ENCODE data around the gene SUMF1.

GRCh38 chr3:4426782-4427344 lies 40.2 kb downstream of the SUMF1 start:
- no peak for TF ChIP-seq TAF1 (IDR thresholded peaks at IDR 0.05; ENCODE audit: borderline replicate concordance, insufficient read depth, low read length)
- TF ChIP-seq POLR2AphosphoS5 (IDR thresholded peaks at IDR 0.05; ENCODE audit: low read depth, low read length): no peak
- TF ChIP-seq, protein P1, sequence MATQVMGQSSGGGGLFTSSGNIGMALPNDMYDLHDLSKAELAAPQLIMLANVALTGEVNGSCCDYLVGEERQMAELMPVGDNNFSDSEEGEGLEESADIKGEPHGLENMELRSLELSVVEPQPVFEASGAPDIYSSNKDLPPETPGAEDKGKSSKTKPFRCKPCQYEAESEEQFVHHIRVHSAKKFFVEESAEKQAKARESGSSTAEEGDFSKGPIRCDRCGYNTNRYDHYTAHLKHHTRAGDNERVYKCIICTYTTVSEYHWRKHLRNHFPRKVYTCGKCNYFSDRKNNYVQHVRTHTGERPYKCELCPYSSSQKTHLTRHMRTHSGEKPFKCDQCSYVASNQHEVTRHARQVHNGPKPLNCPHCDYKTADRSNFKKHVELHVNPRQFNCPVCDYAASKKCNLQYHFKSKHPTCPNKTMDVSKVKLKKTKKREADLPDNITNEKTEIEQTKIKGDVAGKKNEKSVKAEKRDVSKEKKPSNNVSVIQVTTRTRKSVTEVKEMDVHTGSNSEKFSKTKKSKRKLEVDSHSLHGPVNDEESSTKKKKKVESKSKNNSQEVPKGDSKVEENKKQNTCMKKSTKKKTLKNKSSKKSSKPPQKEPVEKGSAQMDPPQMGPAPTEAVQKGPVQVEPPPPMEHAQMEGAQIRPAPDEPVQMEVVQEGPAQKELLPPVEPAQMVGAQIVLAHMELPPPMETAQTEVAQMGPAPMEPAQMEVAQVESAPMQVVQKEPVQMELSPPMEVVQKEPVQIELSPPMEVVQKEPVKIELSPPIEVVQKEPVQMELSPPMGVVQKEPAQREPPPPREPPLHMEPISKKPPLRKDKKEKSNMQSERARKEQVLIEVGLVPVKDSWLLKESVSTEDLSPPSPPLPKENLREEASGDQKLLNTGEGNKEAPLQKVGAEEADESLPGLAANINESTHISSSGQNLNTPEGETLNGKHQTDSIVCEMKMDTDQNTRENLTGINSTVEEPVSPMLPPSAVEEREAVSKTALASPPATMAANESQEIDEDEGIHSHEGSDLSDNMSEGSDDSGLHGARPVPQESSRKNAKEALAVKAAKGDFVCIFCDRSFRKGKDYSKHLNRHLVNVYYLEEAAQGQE (IDR thresholded peaks at IDR 0.05; ENCODE audit: insufficient read depth in 1 of 2, low read depth in 2 of 2, low read length in 2 of 2): no peak

Data from PFSK-1 (cell line).